ENCODE measurements around the gene ZNF385B.
"Not testable (repeated sequence)": the region's sequence is repeated elsewhere in the genome, so short reads cannot be mapped to it uniquely, and the experiment has no call there.

The ZNF385B gene

GRCh38 chr2:179460181-179460929, 401.1 kb downstream of the ZNF385B start:
- no peaks in the 10 kb centered on the region for H3K36me3 Mint-ChIP-seq (ENCODE audit: low read depth)
- no peak overlapping the region for H3K4me3 Mint-ChIP-seq
- no peak overlapping the region for H3K27ac Mint-ChIP-seq
- no peaks in the 10 kb centered on the region for H3K27me3 Mint-ChIP-seq
- no peaks in the 10 kb centered on the region for H3K4me1 Mint-ChIP-seq (ENCODE audit: low read depth)
- H3K9me3 Mint-ChIP-seq: peaks cover 7% of the 10 kb centered on the region
- intact Hi-C loops (cut with micrococcal nuclease): no loop called here

- H3K36me3 Mint-ChIP-seq (ENCODE audit: low read depth); H3K4me1 Mint-ChIP-seq (ENCODE audit: low read depth); H3K27me3 Mint-ChIP-seq; H3K4me3 Mint-ChIP-seq; intact Hi-C loops (cut with micrococcal nuclease); H3K27ac Mint-ChIP-seq; H3K9me3 Mint-ChIP-seq: not testable (repeated sequence)
These were observed 403.3 kb downstream of the ZNF385B start for GRCh38 chr2:179458113-179458512.

DNA sequence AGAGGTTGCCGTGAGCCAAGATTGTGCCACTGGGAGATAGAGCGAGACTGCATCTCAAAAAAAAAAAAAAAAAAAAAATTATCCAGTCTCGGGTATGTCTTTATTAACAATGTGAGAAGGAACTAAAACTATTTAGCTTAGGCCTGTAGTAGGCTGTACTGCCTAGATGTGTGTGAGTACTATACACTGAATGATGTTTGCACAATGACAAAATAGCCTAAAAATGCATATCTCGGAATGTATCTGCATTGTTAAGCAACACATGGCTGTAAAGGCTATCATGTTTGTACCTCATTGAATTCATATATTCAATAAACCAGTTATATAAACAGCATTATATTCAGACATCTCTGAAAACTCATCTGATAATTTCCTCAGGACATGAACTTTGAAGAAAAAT, 405.6 kb downstream of the ZNF385B start:
- intact Hi-C loops (cut with micrococcal nuclease): no loop called here
- H3K27ac Mint-ChIP-seq: no peak overlapping the region
- H3K9me3 Mint-ChIP-seq: no peaks in the 10 kb centered on the region
- H3K4me3 Mint-ChIP-seq: no peak overlapping the region
- no peaks in the 10 kb centered on the region for H3K4me1 Mint-ChIP-seq (ENCODE audit: low read depth)
- H3K36me3 Mint-ChIP-seq (ENCODE audit: low read depth): no peaks in the 10 kb centered on the region
- no peaks in the 10 kb centered on the region for H3K27me3 Mint-ChIP-seq

DNA sequence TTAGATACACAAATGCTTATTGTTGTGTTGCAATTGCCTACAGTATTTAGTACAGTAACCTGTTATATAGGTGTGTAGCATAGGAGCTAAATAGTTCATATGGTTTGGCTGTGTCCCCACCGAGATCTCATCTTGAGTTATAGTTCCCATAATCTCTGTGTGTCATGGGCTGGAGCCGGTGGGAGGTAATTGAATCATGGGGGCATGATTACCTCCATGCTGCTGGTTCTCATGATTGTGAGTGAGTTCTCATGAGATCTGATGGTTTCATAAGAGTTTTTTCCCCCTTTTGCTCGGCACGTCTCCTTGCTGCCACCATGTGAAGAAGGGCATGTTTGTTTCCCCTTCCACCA, 406.3 kb downstream of the ZNF385B start:
- H3K27ac Mint-ChIP-seq: no peak overlapping the region
- no peaks in the 10 kb centered on the region for H3K9me3 Mint-ChIP-seq

DNA sequence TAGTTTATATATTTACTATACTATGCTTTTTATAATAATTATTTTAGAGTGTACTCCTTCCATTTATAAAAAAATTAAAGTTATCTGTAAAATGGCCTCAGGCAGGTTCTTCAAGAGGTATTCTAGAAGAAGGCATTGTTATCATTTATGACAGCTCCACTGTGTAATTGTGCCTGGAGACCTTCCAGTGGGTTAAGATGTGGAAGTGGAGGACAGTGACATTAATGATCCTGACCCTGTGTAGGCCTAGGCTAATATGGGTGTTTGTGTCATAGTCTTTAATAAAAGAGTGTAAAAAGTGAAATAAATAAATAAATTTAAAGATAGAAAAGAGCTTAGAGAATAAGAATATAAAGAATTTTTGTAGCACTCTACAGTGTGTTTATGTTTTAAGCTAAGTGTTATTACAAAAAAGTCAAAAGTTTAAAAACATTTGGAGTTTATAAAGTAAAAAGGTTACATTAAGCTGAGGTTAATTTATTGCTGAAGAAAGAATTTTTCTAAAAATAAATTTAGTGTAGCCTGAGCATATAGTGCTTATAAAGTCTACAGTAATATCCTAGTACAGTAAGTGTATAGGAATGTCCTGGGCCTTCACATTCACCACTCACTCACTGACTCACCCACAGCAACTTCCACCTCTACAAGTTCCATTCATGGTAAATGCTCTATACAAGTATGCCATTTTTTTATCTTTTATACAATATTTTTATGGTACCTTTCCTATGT, 406.8 kb downstream of the ZNF385B start:
- Mint-ChIP-seq H3K4me3 (no peak overlapping the region), H3K27me3 (no peaks in the 10 kb centered on the region), H3K4me1 (ENCODE audit: low read depth) (no peaks in the 10 kb centered on the region), H3K27ac (no peak overlapping the region), H3K36me3 (ENCODE audit: low read depth) (no peaks in the 10 kb centered on the region), H3K9me3 (no peaks in the 10 kb centered on the region)
- intact Hi-C loops (cut with micrococcal nuclease): no loop called here

More for the DNA sequence above, 406.3 kb downstream of the ZNF385B start:
- no peaks in the 10 kb centered on the region for H3K36me3 Mint-ChIP-seq (ENCODE audit: low read depth)
- no peaks in the 10 kb centered on the region for H3K4me1 Mint-ChIP-seq (ENCODE audit: low read depth)
- no peak overlapping the region for H3K4me3 Mint-ChIP-seq
- intact Hi-C loops (cut with micrococcal nuclease): no loop called here
- H3K27me3 Mint-ChIP-seq: no peaks in the 10 kb centered on the region

GRCh38 chr2:179449010-179449409, 412.4 kb downstream of the ZNF385B start:
- Mint-ChIP-seq H3K36me3 (ENCODE audit: low read depth) (no peaks in the 10 kb centered on the region), H3K4me1 (ENCODE audit: low read depth) (no peaks in the 10 kb centered on the region), H3K4me3 (no peak overlapping the region), H3K9me3 (no peaks in the 10 kb centered on the region), H3K27me3 (no peaks in the 10 kb centered on the region), H3K27ac (no peak overlapping the region)
- intact Hi-C loops (cut with micrococcal nuclease): no loop called here

DNA sequence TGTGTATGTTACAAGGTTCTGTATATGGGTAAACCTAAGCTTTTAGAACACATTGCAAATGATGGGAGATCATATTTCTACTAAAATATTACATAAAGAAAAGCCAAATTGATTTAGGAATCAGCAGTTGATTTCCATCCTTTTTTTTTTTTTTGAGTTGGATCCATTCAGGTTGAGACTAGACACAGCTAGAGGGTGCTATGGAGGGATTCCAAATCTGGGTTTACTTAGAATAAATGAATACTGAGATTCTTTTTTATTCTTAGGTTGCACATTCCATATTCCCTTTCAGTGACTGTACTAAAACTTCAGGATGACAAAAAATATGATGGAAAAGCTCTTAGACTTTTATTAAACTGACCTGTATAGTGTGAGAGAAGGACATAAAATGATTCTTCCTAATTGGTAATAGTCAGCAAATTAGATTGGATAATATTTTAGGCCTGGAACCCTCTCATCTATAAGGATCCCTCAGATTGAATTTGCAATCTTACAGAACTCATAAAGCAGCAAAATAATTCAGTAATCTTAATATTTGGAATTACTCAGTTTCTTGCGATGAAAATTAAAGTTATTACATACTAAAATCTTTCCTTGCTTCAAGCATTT, 413.5 kb downstream of the ZNF385B start:
- Mint-ChIP-seq H3K4me3 (no peak overlapping the region), H3K9me3 (no peaks in the 10 kb centered on the region), H3K27me3 (no peaks in the 10 kb centered on the region), H3K4me1 (ENCODE audit: low read depth) (peaks cover 4% of the 10 kb centered on the region), H3K36me3 (ENCODE audit: low read depth) (no peaks in the 10 kb centered on the region), H3K27ac (no peak overlapping the region)
- intact Hi-C loops (cut with micrococcal nuclease): no loop called here

- peaks cover 6% of the 10 kb centered on the region for H3K4me1 Mint-ChIP-seq (ENCODE audit: low read depth)
- no peaks in the 10 kb centered on the region for H3K36me3 Mint-ChIP-seq (ENCODE audit: low read depth)
- no peaks in the 10 kb centered on the region for H3K27me3 Mint-ChIP-seq
- H3K27ac Mint-ChIP-seq: no peak overlapping the region
- intact Hi-C loops (cut with micrococcal nuclease): no loop called here
- no peaks in the 10 kb centered on the region for H3K9me3 Mint-ChIP-seq
- H3K4me3 Mint-ChIP-seq: no peak overlapping the region
These were observed 414.0 kb downstream of the ZNF385B start for GRCh38 chr2:179447421-179447820.

DNA sequence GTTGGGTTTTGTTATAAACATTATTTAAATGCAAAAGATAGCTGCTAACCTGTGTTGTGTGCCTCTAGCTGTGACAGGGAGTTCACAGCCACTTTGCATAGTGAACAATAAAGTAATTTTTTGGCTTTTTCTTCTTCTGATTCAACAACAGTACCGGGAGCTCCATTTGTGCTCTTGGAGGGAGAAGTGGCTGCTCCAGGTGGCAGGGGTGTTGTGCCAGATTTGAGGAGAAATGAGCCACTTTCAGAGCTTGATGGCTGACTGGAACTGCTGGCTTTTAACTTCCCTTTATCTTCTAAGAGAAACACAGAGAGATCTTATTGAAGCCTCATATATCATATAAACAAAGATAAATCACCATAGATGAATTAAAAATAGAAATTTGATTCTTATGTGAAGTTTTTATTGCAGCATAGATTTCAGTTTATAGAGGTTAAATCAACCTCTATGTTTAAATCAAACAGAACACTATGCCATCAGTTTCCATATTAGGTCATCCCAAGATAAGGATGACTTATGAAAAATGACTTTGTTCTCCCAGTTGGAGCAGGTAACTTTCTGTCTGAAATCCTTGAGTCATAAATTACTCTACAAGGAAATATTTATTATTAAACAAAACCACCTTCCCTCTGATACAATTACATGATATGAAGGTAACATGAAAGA, 414.8 kb downstream of the ZNF385B start:
- Mint-ChIP-seq H3K4me3 (no peak overlapping the region), H3K9me3 (no peaks in the 10 kb centered on the region), H3K36me3 (ENCODE audit: low read depth) (no peaks in the 10 kb centered on the region), H3K4me1 (ENCODE audit: low read depth) (peaks cover 6% of the 10 kb centered on the region), H3K27me3 (no peaks in the 10 kb centered on the region), H3K27ac (no peak overlapping the region)
- intact Hi-C loops (cut with micrococcal nuclease): no loop called here

DNA sequence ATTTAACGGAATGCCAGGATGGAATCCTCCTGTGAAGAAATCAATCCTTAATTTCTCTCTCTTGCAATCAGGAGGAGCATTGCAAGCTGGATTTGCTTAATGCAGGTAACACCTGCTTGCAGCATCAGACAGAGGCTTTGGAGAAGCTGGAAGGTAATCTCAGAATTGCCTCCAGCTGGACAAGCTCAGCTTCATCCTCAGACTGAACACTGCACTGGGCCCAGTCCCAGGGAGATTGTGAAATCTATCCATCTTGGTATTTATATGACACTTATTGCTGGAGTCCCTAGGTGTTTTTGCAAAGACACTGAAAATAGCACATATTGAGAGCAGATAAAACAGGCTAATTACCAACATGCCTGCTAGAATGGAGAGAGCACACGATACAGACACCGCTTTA, 417.4 kb downstream of the ZNF385B start:
- peaks cover 6% of the 10 kb centered on the region for H3K4me1 Mint-ChIP-seq (ENCODE audit: low read depth)
- H3K4me3 Mint-ChIP-seq: no peak overlapping the region
- H3K36me3 Mint-ChIP-seq (ENCODE audit: low read depth): no peaks in the 10 kb centered on the region
- H3K9me3 Mint-ChIP-seq: no peaks in the 10 kb centered on the region
- intact Hi-C loops (cut with micrococcal nuclease): loop anchor here (5.0 kb wide), 2 partner anchors 222 to 647 kb away; no protein-coding TSS in a partner anchor
- no peak overlapping the region for H3K27ac Mint-ChIP-seq
- no peaks in the 10 kb centered on the region for H3K27me3 Mint-ChIP-seq

DNA sequence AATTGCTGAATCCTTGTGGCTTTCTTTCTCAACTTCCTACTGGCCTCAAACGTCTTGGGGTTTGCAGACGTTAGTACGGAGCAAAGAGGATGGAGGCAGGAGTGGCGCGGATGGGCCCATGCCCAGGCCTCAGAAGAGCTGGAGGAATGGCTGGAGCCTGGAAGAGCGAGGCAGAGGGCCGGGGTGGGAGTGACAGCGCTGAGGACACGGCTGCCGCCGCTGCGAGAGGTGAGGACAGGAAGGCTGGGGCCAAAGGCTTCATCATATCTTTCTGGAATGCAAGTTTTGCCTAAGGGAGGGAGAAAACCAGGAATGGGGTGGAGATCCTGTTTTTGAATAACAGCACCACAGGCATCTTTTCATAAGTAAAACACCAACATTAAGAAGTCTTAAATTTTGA, 418.2 kb downstream of the ZNF385B start:
- Mint-ChIP-seq H3K4me1 (ENCODE audit: low read depth) (peaks cover 6% of the 10 kb centered on the region), H3K27ac (no peak overlapping the region), H3K4me3 (no peak overlapping the region), H3K27me3 (no peaks in the 10 kb centered on the region), H3K9me3 (no peaks in the 10 kb centered on the region), H3K36me3 (ENCODE audit: low read depth) (no peaks in the 10 kb centered on the region)
- intact Hi-C loops (cut with micrococcal nuclease): loop anchor here (5.0 kb wide), 2 partner anchors 221 to 646 kb away; no protein-coding TSS in a partner anchor

DNA sequence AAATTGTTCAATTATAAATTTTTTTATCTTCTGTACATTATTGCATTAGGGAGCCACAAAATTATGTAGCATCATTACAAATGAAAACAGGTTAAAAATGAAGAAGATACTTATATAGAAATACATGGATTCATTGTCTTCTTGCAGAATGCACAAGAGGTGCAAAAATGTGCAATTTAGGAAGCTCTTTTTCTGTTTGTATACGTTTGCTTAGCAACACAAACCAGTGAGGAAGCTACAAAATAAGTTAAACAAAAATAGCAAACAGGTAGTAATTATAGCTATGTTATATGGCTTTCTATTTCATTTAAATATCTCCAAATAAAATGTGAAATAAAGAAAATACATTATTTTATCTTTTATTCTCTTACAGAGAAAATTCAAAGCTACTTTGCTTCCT, 419.2 kb downstream of the ZNF385B start:
- Mint-ChIP-seq H3K36me3 (ENCODE audit: low read depth) (no peaks in the 10 kb centered on the region), H3K27ac (no peak overlapping the region), H3K27me3 (no peaks in the 10 kb centered on the region), H3K4me1 (ENCODE audit: low read depth) (peaks cover 6% of the 10 kb centered on the region), H3K9me3 (no peaks in the 10 kb centered on the region), H3K4me3 (no peak overlapping the region)
- intact Hi-C loops (cut with micrococcal nuclease): loop anchor here (5.0 kb wide), 2 partner anchors 220 to 645 kb away; no protein-coding TSS in a partner anchor

DNA sequence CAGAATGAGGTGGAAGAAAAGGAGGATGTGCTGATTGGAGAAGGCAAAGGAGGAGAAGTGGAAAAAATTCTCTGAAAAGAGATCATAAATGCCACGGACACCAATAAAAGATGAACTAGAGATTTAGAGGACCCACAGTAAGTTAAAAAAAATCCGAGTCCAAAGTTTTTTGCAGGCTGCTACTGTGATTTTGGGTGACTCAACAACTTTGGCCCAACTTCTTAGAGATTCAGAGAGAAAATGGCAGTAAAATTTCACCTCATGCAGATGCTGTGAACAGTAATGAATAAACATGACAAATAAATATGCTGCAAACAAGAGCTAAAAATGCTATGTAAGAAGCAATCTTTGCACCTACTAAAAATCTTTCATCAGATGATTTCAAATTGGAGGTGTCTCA, 419.9 kb downstream of the ZNF385B start:
- H3K4me1 Mint-ChIP-seq (ENCODE audit: low read depth): peaks cover 6% of the 10 kb centered on the region
- intact Hi-C loops (cut with micrococcal nuclease): loop anchor here (5.0 kb wide), 2 partner anchors 219 to 644 kb away; no protein-coding TSS in a partner anchor
- no peak overlapping the region for H3K4me3 Mint-ChIP-seq
- H3K36me3 Mint-ChIP-seq (ENCODE audit: low read depth): no peaks in the 10 kb centered on the region
- H3K27ac Mint-ChIP-seq: no peak overlapping the region
- H3K27me3 Mint-ChIP-seq: no peaks in the 10 kb centered on the region
- no peaks in the 10 kb centered on the region for H3K9me3 Mint-ChIP-seq
